AG10803 (cell line): ENCODE results near the gene SAMM50.

Experiments
- DNase-seq: peaks from one replicate; pipeline ENCODE4 v3.0.0; 2010; ENCODE audit warnings: low read depth
- H3K4me3 ChIP-seq: 2 replicates; pipeline ENCODE4 v1.5.1; 2011; ENCODE audit warnings: mild to moderate bottlenecking, low read length, control low read depth
- CTCF ChIP-seq: conservative IDR thresholded peaks from 2 replicates; pipeline ENCODE4 v1.5.1; 2011; ENCODE audit warnings: mild to moderate bottlenecking, low read length, control low read depth, inconsistent platforms

Gene SAMM50

DNA sequence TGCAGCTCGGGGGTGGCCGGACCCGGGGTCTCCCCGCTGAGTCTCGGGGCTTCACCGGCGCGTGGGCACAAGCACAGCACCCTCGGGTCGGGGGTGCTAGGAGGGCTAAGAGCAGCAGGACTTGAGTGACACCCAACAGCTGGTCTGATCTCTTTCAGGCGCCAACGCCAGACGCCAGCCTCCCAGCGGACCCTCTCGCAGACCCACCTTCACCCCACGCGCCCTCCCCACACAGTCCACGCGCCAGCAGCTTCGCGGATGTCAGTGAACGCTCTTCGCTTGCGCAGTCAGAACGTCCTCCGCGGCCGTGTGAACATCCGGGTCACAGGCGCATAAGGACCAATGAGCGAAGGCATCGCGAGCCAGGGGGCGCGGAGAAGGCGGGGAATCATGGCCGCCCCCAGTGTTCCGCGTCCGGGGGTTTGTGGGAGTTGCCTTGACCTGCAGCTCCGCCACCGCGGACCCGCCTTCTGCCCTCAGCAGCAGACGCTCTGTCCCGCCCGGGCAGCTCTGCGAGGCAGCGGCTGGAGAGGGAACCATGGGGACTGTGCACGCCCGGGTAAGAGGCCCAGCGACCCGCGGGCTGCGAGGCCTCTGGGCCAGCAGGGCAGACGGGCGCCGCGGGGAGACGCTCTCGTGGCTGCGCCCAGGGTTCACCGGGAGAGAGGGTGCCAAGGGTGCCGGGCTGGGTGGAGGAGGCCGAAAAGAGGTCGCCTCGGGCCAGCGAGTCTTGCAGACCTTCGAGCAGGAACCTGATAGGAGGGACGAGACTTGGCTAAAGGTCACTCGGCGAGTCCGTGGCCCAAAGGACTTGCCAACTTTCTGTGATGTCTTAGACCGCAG, at the start of gene SAMM50:
Gene SAMM50, plus strand, starts transcription at position 403 of the 843 bp plus-strand sequence. Its CDS starts 136 bp downstream, at position 539.
- peak; percentile 88 for DNase-seq
- TF ChIP-seq CTCF, result no peak
- H3K4me3 ChIP-seq, result peak within 1 kb of the TSS; percentile 95

GRCh38 chr22:43905681-43906080, 49.6 kb upstream of the SAMM50 start:
- H3K4me3 ChIP-seq, result no peak overlapping the region
- no peak for DNase-seq

GRCh38 chr22:43909708-43910107, 45.5 kb upstream of the SAMM50 start:
- no peak for TF ChIP-seq CTCF
- no peak for DNase-seq

More at GRCh38 chr22:43905681-43906080, 49.6 kb upstream of the SAMM50 start:
- TF ChIP-seq CTCF, result no peak

DNA sequence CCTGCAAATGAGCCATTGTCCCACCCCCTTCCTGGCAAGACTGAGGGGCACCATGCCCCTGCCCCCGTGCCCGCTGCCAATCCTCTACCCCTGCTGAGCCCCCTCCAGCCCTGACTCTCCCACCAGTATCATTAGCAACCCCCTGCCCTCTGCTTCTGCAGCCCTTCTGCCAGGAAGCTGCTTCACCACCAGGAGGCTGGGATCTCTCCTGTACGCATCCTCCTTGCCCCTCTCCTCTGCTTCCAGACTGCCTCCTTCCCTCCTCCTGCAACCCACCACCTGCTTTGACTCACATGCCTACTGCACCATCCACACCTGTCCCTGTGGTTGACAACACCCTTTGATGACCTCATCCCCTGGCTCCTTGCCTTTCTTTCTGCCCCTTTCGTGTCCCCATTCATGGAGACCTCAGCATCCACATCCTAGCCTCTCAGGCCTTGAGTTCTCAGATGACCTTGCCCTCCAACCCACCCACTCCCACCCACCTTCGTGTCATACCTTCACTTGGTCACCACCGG, 45.0 kb upstream of the SAMM50 start:
- H3K4me3 ChIP-seq, result no peak overlapping the region
- no peak for DNase-seq
- 0 out of 2 replicates have a peak, but pooled peaks have one; percentile 5 for TF ChIP-seq CTCF

More at GRCh38 chr22:43909708-43910107, 45.5 kb upstream of the SAMM50 start:
- H3K4me3 ChIP-seq, result no peak overlapping the region

- no peak for DNase-seq
- no peak overlapping the region for H3K4me3 ChIP-seq
- TF ChIP-seq CTCF, result no peak
These were observed 43.9 kb upstream of the SAMM50 start for GRCh38 chr22:43911351-43911750.

DNA sequence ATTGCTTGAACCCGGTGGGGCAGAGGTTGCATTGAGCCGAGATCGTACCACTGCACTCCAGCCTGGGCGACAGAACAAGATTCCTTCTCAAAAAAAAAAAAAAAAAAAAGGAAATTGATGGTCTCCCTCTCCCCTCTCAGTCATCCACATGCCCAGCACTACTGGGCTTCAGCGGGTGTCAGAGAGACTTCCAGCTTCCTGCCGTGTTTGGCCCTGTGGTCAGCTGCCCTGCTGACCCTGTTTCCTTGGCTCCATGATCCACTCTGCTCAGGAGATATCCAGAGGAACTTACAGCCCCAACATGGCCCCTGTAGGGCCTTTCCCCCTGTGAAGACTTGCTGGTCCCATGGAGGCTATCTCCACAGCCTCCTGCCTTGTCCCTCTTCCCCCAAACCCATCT, 37.7 kb upstream of the SAMM50 start:
- no peak for TF ChIP-seq CTCF
- no peak overlapping the region for H3K4me3 ChIP-seq
- DNase-seq, result no peak
